Epidermal melanocyte (primary cell): ENCODE results near the gene HYOU1.
A peak's percentile ranks its signal among the peaks of the same experiment; 100 is the strongest.
"Not testable (repeated sequence)": the region's sequence is repeated elsewhere in the genome, so short reads cannot be mapped to it uniquely, and the experiment has no call there.

Source experiments
- DNase-seq: peaks from one replicate; pipeline ENCODE4 v3.0.0; 2011; ENCODE audit warnings: low spot score; ENCODE audit not compliant: insufficient read length

Gene HYOU1, protein sequence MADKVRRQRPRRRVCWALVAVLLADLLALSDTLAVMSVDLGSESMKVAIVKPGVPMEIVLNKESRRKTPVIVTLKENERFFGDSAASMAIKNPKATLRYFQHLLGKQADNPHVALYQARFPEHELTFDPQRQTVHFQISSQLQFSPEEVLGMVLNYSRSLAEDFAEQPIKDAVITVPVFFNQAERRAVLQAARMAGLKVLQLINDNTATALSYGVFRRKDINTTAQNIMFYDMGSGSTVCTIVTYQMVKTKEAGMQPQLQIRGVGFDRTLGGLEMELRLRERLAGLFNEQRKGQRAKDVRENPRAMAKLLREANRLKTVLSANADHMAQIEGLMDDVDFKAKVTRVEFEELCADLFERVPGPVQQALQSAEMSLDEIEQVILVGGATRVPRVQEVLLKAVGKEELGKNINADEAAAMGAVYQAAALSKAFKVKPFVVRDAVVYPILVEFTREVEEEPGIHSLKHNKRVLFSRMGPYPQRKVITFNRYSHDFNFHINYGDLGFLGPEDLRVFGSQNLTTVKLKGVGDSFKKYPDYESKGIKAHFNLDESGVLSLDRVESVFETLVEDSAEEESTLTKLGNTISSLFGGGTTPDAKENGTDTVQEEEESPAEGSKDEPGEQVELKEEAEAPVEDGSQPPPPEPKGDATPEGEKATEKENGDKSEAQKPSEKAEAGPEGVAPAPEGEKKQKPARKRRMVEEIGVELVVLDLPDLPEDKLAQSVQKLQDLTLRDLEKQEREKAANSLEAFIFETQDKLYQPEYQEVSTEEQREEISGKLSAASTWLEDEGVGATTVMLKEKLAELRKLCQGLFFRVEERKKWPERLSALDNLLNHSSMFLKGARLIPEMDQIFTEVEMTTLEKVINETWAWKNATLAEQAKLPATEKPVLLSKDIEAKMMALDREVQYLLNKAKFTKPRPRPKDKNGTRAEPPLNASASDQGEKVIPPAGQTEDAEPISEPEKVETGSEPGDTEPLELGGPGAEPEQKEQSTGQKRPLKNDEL

DNA sequence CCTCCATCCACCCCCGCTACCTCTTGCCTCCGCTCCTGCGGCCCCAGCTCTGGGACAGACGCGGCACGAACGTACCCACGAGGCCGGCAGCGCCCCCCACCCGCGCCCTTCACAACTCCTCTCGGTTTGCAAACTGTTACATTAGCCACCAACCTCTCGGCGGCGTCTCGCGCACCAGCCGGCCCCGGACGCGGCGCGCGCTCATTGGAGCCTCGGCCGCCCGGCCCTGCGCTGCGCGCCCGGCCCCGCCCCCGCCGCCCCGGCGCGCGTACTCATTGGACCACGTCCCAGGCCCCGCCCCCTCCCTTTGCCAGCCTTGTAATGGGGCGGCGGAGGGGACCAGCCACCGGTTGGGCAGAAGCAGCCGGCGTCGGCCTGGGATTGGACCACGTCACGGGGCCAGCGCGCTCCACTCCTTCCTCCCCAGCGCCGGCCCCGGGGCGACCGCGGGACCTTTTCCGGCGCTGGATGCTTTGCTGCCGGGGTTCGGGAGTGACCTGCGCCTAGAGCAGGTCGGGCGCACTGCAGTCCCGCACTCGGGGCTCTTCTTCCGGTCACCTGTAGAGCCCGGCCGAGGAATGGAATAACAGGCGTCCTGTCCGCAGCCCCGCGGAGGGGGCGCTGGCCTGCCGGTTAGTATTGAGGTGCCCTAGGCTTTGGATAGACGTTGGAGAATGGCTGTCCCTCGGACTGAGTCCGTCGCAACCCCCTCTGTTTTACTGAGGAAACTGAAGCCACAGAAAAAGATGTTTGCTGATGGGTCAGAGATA is at the start of gene HYOU1:
Gene HYOU1, minus strand, starts transcription at position 206 of the 770 bp plus-strand sequence. CDS start 1,045 bp downstream, outside the sequence.
- peak; percentile 100 for DNase-seq

DNA sequence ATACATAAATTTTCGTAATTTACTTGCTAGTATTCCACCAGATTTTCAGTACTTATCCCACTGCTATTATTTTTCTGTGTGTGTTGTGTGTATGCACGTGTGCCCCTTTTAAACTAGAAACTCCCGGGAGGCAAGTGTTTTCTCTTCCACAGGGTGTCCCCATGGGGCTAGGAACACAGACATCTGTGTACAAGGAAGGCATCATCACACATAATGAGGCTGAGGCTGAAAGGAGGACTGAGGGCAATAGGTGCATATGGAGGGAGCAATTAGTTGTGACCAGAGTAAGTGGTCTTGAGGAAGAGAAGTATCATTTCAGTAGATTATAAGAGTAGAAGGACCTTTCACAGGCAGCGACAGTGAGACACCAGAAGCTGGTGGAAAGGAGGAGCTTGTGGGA is 46.8 kb upstream of the HYOU1 start:
- no peak for DNase-seq

DNA sequence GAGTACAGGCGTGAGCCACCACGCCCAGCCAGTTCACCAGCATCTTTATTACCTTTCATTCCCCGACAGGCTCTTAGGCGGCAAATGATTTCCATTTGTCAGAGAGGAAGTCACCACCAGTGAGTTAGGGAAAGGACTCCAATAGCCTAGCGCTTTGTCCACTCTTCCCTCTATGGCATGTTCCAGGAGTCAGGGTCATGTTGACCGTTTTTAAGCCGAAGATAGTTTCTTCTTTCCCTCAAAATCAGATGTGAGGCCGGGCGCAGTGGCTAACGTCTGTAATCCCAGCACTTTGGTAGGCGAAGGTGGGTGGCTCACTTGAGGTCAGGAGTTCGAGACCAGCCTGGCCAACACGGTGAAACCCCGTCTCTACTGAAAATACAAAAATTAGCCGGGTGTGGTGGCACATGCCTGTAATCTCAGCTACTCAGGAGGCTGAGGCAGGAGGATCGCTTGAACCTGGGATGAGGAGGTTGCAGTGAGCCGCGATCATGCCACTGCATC is 46.2 kb upstream of the HYOU1 start:
- not testable (repeated sequence) for DNase-seq

DNA sequence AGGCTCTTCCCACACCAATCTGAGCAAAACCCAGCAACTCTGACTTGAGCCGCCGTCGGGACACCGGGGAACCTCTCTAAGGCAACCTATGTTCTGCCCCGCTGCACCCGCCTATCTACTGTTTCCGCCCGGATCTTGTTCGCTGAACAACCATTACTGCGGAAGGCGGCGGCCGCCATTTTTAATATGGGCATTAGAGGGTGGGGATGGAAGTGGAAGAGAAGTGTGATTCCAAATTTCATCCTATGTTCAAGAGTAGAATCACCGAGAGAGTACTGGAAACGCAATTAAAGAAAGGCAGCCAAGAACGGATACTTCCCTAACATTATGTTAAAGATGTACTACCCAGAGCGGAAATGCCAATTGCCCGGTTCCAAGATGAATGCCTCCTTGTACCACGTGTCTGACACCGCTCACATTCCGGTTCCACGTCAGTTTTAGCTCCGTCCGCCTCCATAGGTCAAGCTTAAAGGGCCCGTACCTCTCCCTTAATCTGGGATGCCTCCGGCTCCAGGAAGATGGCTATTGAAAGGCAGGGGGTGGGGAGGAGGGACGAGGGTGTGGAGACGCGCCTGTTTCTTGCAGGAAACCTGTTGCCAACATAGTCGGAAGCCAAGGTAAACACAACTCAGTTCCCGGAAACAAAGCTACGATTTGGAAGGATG is 44.9 kb upstream of the HYOU1 start, which contains the start of gene DPAGT1:
Gene DPAGT1, minus strand, starts transcription at position 95 of the 665 bp plus-strand sequence. CDS start 198 bp downstream, outside the sequence.
- DNase-seq, result peak; percentile 92

DNA sequence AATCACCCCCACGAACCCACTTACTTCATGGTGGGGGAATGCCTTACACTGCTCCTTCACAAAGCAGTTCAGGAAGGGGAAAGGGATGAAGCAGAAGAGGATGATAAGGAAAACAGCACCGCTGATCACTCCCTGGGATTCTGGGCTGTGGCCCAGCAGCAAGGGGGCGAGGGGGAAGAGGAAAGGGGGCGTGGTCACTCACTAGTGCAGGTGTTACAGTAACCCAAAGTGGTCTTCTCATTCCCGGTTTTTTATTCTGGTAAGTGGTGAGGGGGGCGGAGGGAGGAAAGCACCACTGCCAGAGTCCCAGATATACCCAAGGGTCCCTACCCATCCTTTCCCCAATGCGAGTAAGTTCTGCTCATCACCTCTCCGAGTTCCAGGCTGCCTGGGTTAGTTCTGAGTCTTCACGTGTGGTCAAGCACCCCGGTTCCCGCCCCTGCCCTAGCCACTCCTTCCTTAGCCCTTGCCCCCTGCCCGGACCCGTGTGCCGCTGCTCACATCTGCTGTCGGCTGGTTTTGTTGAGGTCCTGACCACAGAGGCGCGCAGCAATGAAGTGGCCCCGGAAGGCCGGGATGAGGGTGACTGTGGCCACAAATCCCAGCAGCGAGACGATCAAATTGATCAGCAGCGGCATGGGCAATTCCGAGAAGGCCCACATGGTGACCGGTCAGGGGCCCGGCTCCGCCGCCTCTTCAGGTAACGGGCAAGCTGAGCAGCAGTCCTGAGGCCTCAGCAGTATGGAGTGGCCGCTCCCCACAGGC is 44.2 kb upstream of the HYOU1 start:
- no peak for DNase-seq

DNA sequence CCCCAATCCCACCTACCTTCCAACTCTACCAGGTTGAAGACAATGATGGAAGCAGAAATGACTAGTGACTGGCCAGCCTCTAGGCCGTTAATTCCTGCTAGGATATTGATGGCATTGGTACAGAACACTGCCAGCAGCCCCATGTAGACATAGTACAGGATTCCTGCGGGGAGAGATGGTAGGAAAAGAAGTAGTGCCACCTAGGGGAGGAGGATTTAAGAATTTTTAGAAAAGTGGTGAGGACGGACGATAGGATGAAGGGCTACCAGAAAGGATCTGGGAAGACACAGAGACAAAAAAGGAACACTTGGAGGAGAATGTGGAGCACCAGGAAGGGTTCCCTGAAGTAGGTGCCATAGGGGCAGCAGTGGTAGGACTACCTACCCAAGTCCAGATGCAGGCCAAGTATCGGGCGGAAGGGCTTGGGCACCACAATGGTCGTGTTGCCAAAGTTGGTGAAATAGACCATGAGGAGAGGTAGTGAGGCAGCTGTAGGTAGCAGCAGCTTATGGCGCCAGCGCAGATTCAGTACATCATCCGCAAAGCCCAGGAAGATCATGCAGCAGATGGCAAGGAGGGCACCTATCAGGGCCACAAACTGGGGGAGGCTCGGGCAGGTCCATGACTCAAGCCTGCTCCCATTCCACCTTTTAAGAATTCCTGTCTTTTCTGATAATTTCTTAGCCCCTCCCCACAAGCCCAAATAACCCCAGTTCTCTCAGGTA is 43.4 kb upstream of the HYOU1 start:
- no peak for DNase-seq

DNA sequence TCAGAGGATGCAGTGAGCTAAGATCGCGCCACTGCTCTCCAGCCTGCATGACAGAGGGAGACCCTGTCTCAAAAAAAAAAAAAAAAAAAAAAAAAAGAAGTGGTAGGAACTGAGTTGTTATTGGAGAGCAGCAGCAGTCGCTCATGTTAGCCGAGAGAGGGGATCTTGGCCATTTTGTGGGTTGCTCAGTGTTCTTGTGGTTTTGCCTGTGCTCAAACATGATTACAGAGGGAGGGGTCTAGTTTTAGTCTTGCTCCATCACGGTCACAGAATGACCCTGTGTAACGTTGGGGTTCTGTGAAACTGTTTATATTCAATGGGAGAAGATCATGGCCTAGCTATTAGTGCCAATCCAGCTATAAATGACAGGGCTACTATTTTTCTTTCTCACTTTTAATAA is 42.7 kb upstream of the HYOU1 start:
- DNase-seq, result no peak

DNA sequence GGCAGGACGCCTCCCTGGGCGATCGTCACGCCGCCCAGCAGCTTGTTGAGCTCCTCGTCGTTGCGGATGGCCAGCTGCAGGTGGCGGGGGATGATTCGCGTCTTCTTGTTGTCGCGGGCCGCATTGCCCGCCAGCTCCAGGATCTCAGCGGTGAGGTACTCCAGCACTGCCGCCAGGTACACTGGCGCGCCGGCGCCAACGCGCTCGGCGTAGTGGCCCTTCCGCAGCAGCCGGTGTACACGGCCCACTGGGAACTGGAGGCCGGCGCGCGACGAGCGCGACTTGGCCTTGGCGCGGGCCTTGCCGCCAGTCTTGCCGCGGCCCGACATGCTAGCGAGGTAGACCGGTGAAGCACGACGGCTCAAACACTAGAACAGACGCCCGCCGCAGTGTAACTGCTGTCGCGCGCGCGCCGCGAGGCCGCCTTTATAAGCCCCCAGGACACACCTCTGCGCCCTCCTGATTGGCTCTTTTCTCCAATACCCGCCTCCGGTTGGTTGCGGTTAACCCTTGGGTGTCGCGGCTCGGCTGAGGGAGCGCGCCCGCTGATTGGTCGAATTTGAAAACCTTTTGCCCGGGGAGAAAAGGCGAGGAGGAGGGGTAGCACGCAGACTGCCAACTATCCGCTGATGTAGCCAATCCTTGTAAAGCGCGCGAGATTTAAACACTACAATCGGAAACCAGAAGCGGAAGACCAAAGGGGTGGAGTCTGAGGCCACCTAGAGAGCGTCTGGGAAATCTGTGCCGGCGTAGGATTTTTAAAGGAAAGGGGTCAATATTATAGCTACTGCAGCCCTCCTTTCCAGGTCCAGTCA is 38.3 kb upstream of the HYOU1 start:
- peak; percentile 98 for DNase-seq

DNA sequence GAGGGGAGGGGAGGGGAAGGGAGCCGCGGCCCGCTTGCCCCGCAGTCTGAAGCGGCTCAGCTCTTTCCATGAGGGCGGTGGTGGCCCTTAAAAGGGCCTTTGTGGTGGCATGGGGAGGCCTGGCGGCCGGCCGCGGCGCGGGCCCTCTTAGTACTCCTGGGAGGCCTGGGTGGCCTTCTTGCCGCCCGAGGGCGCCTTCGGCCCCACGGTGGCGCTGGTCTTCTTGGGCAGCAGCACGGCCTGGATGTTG is 37.7 kb upstream of the HYOU1 start:
- no peak for DNase-seq

DNA sequence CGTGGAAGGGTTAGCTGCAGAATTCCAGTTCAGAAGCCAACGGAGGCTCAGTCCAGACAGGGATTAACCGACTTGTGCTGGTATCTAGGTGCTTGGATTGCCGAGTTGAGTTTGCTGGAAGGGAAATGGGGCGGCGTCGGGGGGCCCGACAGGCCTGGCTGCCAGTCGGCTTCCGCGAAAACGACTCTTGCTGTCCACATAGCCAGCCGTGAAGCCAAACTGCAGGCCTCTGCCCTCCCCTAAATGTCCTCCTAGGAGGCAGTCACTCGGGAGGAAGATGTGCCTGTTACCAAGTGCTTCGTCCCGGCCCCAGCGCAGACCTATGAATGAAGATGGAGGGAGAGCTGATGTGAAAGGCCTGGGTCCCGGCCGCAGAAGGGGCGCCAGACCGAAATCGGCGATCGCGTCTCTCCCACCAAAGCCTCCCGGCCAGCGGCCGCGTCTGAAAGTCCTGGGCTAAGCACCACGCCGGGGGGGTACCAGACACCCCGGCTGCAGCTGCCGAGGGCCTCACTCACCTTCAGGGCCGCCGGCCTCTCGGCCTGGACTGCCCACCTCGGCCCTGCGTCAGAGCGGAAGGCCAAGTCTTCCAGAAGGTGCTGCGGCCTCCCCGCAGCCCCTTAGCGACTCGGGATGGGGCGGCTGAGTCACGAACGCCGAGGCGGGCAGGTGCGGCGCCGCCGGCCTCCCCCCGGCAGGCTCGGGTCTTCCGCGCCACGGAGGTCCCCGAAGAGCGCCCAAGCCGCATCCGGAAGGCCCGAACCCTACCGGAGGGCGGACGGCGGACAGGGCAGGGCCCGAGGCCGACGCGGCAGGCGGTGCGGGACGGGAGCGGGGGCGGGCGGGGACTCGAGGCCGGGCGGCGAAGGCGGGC is 37.2 kb upstream of the HYOU1 start:
- DNase-seq, result no peak

DNA sequence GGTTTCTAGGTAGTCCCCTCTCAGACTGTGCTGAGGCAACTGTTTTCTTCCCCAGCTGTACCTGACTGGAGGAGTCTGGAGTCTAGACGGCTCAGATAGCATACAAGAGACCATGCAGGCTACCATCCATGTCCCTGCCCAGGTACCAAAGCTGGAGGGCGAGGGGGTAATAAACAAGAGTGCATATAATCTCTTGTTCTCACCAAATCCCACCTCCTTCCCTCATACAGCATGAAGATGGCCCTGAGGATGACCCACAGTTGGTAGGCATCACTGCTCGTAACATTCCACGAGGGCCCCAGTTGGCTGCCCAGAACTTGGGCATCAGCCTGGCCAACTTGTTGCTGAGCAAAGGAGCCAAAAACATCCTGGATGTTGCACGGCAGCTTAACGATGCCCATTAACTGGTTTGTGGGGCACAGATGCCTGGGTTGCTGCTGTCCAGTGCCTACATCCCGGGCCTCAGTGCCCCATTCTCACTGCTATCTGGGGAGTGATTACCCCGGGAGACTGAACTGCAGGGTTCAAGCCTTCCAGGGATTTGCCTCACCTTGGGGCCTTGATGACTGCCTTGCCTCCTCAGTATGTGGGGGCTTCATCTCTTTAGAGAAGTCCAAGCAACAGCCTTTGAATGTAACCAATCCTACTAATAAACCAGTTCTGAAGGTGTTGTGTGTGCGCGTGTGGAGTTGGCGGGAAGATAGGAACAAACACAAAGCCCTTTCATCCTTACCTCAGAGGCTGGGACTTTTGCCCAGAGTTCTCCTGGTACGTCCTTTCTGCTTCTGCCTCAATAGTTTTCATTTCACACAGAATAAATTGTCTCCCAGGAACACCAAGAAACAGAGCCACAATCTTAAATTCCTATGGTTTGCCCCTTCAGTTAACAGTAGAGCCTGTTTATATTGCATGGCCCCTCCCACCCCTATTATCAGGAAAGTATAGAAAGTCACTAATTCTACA is 36.2 kb upstream of the HYOU1 start:
- DNase-seq, result no peak

DNA sequence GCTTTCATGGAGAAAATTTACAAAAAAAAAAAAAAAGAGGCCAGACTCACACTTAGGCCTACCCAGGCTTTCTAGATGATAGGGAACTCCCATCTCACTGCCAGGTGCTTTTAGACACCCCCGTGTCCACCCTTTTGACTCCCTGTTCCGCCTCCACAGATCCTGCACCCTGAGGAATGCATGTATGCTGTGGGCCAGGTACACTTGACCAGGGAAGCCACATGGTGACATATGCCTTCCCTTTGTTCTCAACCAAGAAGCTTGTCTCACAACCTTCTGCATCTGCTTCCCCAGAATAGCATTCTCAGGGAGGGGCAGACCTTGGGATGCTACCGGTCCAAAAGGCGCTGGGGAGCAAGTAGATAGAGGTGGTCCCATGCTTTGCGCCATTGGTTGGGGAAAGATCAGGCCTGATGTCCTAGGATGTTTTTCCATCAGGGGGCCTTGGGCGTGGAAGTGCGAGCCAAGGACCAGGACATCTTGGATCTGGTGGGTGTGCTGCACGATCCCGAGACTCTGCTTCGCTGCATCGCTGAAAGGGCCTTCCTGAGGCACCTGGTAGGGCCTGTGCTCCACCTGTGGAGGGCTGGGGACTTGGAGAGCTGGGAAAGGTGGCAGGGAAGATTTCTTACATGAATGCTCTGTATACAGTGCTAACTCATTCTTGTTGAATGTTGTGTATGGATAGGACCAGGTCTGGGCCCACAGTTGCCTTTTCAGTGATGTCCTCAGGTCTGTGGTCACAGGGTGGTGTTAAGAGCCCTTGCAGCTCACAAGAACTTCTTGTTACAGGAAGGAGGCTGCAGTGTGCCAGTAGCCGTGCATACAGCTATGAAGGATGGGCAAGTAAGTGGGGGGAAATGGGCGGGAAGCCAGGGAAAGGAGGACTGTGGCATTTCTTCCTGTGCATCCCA is 35.2 kb upstream of the HYOU1 start:
- DNase-seq, result no peak

DNA sequence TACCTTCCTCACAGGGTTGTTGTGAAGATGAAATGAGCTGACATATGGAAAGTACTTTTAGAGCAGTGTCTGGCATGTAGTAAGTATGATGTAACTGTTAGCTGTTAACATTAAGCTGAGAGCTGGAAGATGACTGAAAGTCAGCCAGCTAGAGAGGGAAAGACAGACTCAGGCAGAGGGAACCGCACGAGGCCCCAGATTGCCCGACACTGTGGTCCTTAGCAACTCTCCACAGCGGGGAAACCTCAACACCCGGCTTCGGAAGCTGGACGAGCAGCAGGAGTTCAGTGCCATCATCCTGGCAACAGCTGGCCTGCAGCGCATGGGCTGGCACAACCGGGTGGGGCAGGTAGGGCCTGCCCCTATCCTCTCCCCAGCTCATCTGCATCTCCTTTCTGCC is 34.2 kb upstream of the HYOU1 start:
- no peak for DNase-seq

DNA sequence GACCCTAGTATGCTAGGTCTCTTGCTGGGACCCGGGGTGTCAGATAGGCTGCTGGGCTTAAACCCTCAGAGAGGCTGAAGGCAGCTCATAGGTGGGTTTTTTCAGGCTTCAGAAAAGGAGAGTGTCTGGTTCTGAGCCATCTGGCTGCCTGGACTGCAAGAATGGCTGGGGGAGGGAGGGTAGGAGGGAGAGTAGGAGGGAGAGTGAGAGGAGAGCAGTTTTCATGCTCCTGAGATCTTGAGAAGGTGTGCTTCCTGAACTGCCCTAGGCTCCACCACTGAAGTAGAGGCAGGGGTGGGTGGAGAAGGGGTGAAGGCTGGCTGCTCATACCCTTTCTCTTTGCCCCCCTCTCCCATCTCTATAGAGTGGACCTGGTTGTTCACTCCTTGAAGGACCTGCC is 32.3 kb upstream of the HYOU1 start:
- DNase-seq, result no peak

DNA sequence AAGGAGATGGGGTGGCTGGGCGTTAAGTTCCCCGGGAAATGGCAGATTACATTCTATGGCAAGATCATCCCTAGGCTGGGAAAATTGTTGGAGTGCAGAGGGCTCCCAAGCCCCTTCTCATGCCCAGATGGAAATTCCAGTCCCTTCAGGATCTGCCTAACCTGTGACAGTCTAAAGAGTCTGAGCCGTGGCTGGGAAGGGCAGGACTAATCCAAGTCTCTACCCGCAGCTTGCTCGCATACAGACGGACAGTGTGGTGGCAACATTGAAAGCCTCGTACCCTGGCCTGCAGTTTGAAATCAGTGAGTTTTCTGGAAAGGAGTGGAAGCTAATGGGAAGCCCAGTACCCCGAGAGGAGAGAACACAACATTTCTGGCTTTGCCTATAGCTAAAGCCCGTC is 31.4 kb upstream of the HYOU1 start:
- no peak for DNase-seq
